MM.1S (cell line): ENCODE data around the gene S100A7.

Source experiments
- EZH2 ChIP-seq: fragments of 300-600 bp; sonication (generic); optimal IDR thresholded peaks from 2 replicates; pipeline ENCODE3; 2017; ENCODE audit warnings: low read depth, mild to moderate bottlenecking, antibody characterized with exemption, low read length, mixed read lengths
- EZH2phosphoT487 ChIP-seq: fragments of 300-600 bp; sonication (generic); IDR thresholded peaks from 2 replicates; pipeline ENCODE4 v1.6.1; 2018; ENCODE audit warnings: antibody characterized with exemption, low read length
- TF ChIP-seq, protein P1 (sequence below): fragments of 300-600 bp; sonication (generic); IDR thresholded peaks from 2 replicates; pipeline ENCODE4 v1.5.1; 2016; ENCODE audit warnings: antibody characterized with exemption, low read length, mixed read lengths

DNA sequence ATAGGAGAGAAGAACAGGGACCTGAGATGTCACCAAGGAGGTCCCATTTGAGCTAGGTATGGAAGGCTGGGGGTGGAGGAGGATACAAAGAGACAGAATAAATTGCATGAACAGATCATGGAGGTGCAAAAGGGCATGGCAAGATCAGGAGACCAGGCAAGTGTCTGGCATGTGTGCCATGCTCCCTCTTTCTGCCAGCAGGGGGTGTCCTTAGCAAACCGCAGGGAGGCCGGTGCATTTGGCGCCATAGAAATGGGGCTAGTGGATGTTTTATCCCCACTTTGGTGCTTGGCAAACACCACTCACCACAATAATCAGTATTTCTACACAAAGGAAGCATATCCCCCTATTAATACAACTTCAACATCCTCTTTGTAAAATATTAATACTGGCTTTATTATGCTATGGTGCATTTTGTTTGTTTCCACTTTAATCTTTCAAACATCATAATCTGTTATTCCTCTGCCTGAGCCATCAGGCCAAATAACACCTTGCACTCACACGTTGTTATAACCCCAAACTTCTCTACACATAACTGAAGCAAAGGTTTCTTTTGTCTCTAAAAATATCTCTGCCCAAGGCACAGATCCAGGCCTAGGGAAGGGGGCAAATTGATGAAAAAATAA, 49.4 kb upstream of the S100A7 start:
- no peak for TF ChIP-seq EZH2
- TF ChIP-seq, protein P1, sequence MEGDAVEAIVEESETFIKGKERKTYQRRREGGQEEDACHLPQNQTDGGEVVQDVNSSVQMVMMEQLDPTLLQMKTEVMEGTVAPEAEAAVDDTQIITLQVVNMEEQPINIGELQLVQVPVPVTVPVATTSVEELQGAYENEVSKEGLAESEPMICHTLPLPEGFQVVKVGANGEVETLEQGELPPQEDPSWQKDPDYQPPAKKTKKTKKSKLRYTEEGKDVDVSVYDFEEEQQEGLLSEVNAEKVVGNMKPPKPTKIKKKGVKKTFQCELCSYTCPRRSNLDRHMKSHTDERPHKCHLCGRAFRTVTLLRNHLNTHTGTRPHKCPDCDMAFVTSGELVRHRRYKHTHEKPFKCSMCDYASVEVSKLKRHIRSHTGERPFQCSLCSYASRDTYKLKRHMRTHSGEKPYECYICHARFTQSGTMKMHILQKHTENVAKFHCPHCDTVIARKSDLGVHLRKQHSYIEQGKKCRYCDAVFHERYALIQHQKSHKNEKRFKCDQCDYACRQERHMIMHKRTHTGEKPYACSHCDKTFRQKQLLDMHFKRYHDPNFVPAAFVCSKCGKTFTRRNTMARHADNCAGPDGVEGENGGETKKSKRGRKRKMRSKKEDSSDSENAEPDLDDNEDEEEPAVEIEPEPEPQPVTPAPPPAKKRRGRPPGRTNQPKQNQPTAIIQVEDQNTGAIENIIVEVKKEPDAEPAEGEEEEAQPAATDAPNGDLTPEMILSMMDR: peak; percentile 95
- TF ChIP-seq EZH2phosphoT487: no peak
